KMS-11 (cell line): Measurements from ENCODE around the gene TMEM163.

Experiments
- H2AFZ ChIP-seq: fragments of 200-600 bp; sonication (generic); 2 replicates; pipeline ENCODE4 v1.6.1; 2016; ENCODE audit warnings: antibody characterized with exemption, mixed run types, low read depth
- H3K27ac ChIP-seq: fragments of 200-600 bp; sonication (generic); 2 replicates; pipeline ENCODE4 v1.6.1; 2016; ENCODE audit warnings: mild to moderate bottlenecking, mixed run types
- H3K27me3 ChIP-seq: fragments of 200-600 bp; sonication (generic); 2 replicates; pipeline ENCODE4 v1.6.1; 2017; ENCODE audit warnings: mild to moderate bottlenecking, low read depth, mixed run types, moderate library complexity; ENCODE audit not compliant: insufficient read depth
- H3K36me3 ChIP-seq: fragments of 200-600 bp; sonication (generic); 2 replicates; pipeline ENCODE4 v1.6.1; 2017; ENCODE audit warnings: mild to moderate bottlenecking, mixed run types; ENCODE audit not compliant: insufficient read depth
- H3K4me1 ChIP-seq: fragments of 200-600 bp; sonication (generic); 2 replicates; pipeline ENCODE4 v1.6.1; 2016; ENCODE audit warnings: mild to moderate bottlenecking, low read depth, mixed run types; ENCODE audit not compliant: poor library complexity, severe bottlenecking
- H3K4me2 ChIP-seq: fragments of 200-600 bp; sonication (generic); 2 replicates; pipeline ENCODE4 v1.7.0; 2016; ENCODE audit warnings: mild to moderate bottlenecking, mixed run types
- H3K4me3 ChIP-seq: fragments of 200-600 bp; sonication (generic); IDR thresholded peaks from 2 replicates; pipeline ENCODE4 v1.6.1; 2017; ENCODE audit warnings: low read depth, low read length, mixed read lengths; ENCODE audit not compliant: insufficient read depth
- H3K79me2 ChIP-seq: fragments of 200-600 bp; sonication (generic); 2 replicates; pipeline ENCODE4 v1.6.1; 2016; ENCODE audit warnings: low read depth, mixed run types; ENCODE audit not compliant: insufficient read depth
- H3K9ac ChIP-seq: fragments of 200-600 bp; sonication (generic); 2 replicates; pipeline ENCODE4 v1.6.1; 2016; ENCODE audit warnings: mild to moderate bottlenecking, mixed run types
- H4K20me1 ChIP-seq: fragments of 200-600 bp; sonication (generic); 2 replicates; pipeline ENCODE4 v1.6.1; 2016; ENCODE audit warnings: mild to moderate bottlenecking, mixed run types; ENCODE audit not compliant: insufficient read depth
- CTCF ChIP-seq: fragments of 200-600 bp; sonication (generic); conservative IDR thresholded peaks from 2 replicates; pipeline ENCODE4 v1.6.1; 2017; ENCODE audit warnings: low read depth, mild to moderate bottlenecking, antibody characterized with exemption, low read length, moderate library complexity, mixed read lengths

The TMEM163 gene

DNA sequence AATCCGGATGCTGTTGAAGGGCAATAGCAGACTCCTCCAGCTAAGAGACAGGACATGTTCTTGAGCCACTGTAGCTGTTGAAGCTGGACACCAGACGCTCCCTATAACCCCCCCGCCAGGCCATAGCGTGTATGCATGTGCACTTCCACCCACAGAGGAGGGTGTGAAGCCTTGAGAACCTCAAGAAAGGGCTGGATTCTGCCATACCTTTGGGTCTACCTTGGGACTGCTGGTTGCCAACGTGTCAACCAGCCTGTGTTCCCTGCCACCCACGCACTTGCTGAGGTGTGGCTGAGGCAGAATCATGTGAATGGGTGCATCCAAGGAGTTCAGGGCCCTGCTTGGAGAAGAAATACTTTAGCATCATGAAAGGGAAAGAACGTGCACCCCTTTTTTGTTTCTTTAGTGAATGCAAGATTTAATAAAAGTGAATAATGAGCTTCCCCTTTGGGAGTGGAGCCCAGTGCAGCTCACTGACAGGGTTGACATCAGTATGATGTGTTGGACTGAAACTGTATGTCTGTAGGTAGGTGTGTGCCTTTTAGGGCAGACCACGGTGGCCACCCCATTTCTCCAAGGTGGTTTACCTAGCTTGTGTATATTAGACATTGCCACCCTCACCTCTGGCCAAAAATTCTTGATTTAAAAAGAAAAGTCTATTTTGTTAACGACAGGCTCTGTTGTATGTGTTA, 266.6 kb downstream of the TMEM163 start:
- Histone ChIP-seq H3K36me3 (no peaks in the 10 kb centered on the region), H3K4me2 (no peak overlapping the region), H2AFZ (no peak overlapping the region), H4K20me1 (no peaks in the 10 kb centered on the region), H3K4me3 (no peak overlapping the region), H3K27ac (no peak overlapping the region), H3K9ac (no peak overlapping the region), H3K27me3 (no peaks in the 10 kb centered on the region), H3K79me2 (no peaks in the 10 kb centered on the region), H3K4me1 (no peaks in the 10 kb centered on the region)
- TF ChIP-seq CTCF, result no peak

DNA sequence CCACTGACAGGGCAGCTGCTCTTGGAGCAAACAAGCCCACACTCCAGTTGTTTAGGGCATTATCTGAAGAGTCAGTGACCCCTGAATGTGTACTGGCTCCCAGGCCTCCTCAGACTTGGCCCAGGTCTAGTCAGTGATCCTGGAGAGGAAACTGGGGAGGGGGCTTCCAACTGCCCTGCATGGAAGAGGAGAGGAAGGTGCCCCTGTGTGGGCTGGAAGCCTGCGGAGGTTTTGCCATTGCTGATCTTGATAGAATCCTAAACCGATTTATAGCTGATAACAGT, 267.5 kb downstream of the TMEM163 start:
- Histone ChIP-seq H3K27me3 (no peaks in the 10 kb centered on the region), H4K20me1 (no peaks in the 10 kb centered on the region)

DNA sequence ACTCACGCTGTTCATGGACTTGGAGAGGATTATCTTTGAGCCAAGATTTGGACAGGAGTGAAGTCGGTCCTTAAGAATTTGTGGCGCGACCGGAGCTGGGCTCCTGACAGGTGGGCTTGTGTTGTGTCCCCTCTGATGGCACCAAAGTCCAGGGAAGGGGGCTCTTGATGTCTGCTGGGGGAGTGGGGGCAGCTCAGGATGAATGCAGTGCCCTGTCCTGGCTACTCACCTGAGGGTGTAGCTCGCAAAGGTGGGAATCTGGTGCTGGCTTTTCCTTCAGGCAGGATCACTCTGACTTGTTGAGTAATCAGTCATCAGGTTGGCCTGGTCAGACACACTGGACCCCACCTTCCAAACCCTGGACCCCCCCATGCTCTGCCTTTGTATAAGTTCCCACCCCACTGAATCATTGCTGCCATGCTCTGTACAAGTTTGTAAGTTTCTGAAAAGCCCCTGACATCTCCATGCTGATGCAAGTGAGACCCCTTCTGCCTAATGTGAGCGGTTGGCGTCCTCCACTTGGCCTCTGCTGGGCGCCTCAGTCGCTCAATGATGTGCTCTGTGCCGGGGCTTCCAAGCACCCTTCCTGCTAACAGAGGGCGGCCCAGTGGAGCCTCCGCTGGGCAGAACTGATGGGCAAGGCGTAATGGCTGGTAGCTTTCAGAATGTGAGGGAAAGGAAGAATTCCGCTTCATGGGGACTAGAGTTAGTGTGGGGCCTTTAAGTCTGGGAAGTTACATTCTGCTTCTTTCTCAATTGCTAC, 268.9 kb downstream of the TMEM163 start:
- no peak overlapping the region for H3K4me3 ChIP-seq
- H3K27ac ChIP-seq, result no peak overlapping the region
- no peak overlapping the region for H3K4me2 ChIP-seq
- H3K4me1 ChIP-seq, result no peaks in the 10 kb centered on the region
- no peak overlapping the region for H2AFZ ChIP-seq
- no peak for TF ChIP-seq CTCF
- H3K9ac ChIP-seq, result no peak overlapping the region
- no peaks in the 10 kb centered on the region for H3K79me2 ChIP-seq
- no peaks in the 10 kb centered on the region for H3K27me3 ChIP-seq
- H3K36me3 ChIP-seq, result no peaks in the 10 kb centered on the region
- no peaks in the 10 kb centered on the region for H4K20me1 ChIP-seq

More for the DNA sequence above, 267.5 kb downstream of the TMEM163 start:
- no peak overlapping the region for H3K4me2 ChIP-seq
- no peak overlapping the region for H2AFZ ChIP-seq
- no peaks in the 10 kb centered on the region for H3K36me3 ChIP-seq
- H3K4me1 ChIP-seq, result no peaks in the 10 kb centered on the region
- H3K79me2 ChIP-seq, result no peaks in the 10 kb centered on the region
- no peak overlapping the region for H3K27ac ChIP-seq
- no peak overlapping the region for H3K9ac ChIP-seq
- H3K4me3 ChIP-seq, result no peak overlapping the region
- no peak for TF ChIP-seq CTCF

- Histone ChIP-seq H3K4me2 (no peak overlapping the region), H3K27ac (no peak overlapping the region), H3K4me3 (no peak overlapping the region), H3K79me2 (no peaks in the 10 kb centered on the region), H3K4me1 (no peaks in the 10 kb centered on the region), H3K27me3 (no peaks in the 10 kb centered on the region), H3K9ac (no peak overlapping the region), H4K20me1 (no peaks in the 10 kb centered on the region), H3K36me3 (no peaks in the 10 kb centered on the region), H2AFZ (no peak overlapping the region)
- TF ChIP-seq CTCF, result no peak
These were observed 269.6 kb downstream of the TMEM163 start for GRCh38 chr2:134449157-134449556.
